IPS-18c (cell line): Measurements from ENCODE around the gene OR10C1.

Experiments used
- H3K4me3 ChIP-seq: 2 replicates; pipeline ENCODE4 v1.7.0; 2013; ENCODE audit warnings: low read depth, mild to moderate bottlenecking, low read length, moderate library complexity; ENCODE audit not compliant: insufficient read depth
- H3K9me3 ChIP-seq: one replicate; pipeline ENCODE4 v1.6.1; 2013; ENCODE audit warnings: mild to moderate bottlenecking, low read length, moderate library complexity; ENCODE audit not compliant: control insufficient read depth, insufficient read depth

The OR10C1 gene

DNA sequence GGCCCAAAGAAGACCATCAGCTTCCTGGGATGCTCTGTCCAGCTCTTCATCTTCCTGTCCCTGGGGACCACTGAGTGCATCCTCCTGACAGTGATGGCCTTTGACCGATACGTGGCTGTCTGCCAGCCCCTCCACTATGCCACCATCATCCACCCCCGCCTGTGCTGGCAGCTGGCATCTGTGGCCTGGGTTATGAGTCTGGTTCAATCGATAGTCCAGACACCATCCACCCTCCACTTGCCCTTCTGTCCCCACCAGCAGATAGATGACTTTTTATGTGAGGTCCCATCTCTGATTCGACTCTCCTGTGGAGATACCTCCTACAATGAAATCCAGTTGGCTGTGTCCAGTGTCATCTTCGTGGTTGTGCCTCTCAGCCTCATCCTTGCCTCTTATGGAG lies 22.9 kb downstream of the OR10C1 start:
- no peaks in the 10 kb centered on the region for H3K9me3 ChIP-seq
- no peak overlapping the region for H3K4me3 ChIP-seq

- Histone ChIP-seq H3K4me3 (no peak overlapping the region), H3K9me3 (no peaks in the 10 kb centered on the region)
These were observed 26.2 kb downstream of the OR10C1 start for GRCh38 chr6:29465279-29465678.

GRCh38 chr6:29465801-29466200 lies 26.7 kb downstream of the OR10C1 start:
- no peak overlapping the region for H3K4me3 ChIP-seq
- H3K9me3 ChIP-seq = no peaks in the 10 kb centered on the region

DNA sequence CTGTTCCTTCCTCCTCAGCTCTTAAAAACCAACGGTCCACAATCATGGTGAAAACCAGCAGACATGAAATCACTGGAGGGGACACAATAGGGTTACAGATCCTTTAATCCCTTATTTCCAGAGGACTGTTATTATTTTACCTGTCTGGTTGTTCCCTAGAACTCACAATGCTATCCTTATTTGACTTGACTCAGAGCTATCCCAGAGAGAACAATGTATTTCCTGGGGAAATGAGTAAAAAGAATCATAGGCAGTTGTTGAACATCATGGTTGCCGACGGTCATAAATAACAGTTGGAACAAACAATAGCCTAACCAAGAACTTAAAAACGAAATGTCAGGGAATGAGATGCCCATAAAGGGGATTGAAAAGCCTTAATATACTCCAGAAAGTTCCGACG lies 27.1 kb downstream of the OR10C1 start:
- no peaks in the 10 kb centered on the region for H3K9me3 ChIP-seq
- no peak overlapping the region for H3K4me3 ChIP-seq

DNA sequence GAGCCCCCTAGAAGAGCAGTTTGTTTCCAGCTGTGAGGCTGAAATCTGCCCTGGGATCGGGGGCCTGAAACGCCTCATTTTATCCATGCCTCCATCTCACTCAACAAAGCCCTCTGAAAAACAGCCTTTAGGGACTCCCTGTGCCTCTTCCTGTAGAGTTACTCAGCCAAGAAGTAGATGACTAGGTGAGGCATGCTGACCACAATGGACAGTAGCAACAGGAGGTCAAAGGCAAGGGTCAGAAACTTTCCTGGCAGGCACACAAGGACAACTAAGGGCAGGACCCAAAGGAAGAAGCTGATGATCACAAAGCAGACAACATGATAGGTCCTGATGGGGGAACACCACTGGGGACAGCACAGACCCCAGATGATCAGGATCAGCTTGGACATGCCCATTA lies 35.9 kb downstream of the OR10C1 start:
- Histone ChIP-seq H3K9me3 (no peaks in the 10 kb centered on the region), H3K4me3 (no peak overlapping the region)

DNA sequence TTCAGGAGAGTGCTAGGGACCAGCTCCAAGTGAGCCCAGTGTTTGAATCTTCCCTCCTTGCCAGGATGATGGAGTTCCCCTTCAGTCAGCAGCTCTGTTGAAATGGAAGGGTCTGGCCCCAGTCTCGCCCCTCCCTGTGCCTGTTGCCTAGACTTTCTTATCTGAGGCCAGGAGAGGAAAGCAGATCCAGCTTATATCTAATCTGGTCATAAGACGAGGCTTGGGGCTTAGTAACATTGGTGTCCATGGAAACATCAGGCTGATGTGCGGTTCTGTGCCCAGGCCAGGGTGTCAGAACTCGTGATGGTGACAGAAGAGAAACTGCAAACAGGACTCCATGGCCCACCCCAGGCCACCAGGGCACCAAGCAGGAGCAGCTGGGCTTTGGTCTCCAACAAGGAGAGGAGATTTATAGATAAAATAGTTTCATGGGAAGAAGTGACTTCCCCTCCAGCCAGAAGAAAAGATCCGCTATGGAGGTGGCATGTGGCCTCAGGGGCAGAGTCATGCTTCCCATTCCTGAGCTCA lies 38.9 kb downstream of the OR10C1 start:
- Histone ChIP-seq H3K9me3 (no peaks in the 10 kb centered on the region), H3K4me3 (no peak overlapping the region)

DNA sequence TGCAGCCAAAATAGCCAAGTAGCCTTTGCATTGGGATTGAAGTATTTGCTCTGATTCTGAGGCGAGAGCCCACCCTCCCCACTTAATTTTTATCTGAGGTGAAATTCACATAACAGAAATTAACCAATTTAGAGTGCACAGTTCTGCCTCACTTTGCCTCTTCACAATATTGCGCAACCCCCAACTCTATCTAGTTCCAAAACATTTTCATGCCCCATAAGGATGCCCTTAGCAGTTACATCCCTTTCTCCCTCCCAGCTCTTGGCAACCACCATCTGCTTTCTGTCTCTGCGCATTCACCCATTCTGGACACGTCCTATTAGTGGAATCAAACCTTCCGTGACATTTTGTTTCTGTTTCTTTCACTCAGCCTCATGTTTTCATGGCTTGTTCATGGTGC lies 39.6 kb downstream of the OR10C1 start:
- Histone ChIP-seq H3K4me3 (no peak overlapping the region), H3K9me3 (no peaks in the 10 kb centered on the region)

DNA sequence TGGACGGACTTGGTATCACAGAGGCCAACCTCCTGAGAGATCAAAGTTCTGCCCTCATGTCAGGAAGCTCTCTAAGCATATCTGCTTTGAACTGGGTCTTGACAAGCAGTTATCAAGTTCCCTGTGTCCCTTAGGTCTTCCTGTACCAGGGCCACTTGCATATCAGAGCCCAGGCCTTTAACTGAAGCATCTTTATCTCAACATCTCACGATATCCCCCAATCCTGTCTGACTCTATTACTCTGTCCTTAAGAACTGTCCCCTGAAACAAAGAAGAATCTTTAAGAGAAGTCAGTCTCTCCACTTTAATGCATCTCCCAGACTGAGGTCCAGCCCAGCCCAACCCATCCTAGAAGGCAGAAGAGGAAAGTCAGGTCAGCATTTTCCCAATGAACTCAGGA lies 40.5 kb downstream of the OR10C1 start:
- H3K9me3 ChIP-seq = no peaks in the 10 kb centered on the region
- no peak overlapping the region for H3K4me3 ChIP-seq

DNA sequence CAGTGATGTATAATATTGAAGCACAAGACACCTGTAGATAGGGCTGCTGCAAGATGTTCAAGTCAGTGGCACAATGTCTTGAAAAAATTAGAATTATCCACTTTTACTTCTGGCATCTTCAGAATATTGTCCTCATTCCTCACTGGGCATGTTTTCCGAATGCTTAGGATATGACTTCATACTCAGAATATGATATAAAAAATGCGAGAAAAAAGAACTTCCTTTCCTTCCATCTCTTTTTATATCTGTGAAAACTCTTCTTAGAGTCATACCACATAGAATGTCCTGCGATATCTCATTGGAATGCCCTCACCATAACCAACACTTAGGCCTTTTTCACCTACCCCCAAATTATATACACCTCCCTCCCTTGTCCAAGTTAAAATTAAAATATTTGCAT lies 44.1 kb downstream of the OR10C1 start:
- no peaks in the 10 kb centered on the region for H3K9me3 ChIP-seq
- no peak overlapping the region for H3K4me3 ChIP-seq

GRCh38 chr6:29483735-29484134 lies 44.6 kb downstream of the OR10C1 start:
- H3K9me3 ChIP-seq = no peaks in the 10 kb centered on the region
- H3K4me3 ChIP-seq = no peak overlapping the region

- Histone ChIP-seq H3K4me3 (no peak overlapping the region), H3K9me3 (no peaks in the 10 kb centered on the region)
These were observed 47.5 kb downstream of the OR10C1 start for GRCh38 chr6:29486577-29486976.

DNA sequence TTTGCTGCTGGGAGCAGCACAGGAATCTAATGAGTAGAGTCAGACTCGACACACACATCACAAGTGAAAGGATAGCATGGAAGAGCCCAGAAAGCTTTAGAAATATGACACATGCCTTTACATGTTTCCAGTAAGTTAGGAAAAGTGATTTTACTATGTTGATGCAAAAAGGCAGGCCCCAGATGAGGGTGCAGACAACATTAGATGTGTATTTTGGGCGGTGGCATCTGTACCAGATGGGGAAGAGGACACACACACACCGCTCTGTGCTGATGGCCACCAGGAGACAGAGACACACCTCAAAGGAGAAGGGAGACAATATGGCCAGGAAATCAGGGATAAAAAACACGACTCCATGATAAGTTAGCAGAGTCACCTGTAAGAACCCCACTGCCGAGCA lies 48.0 kb downstream of the OR10C1 start:
- H3K9me3 ChIP-seq = no peaks in the 10 kb centered on the region
- no peak overlapping the region for H3K4me3 ChIP-seq

- no peaks in the 10 kb centered on the region for H3K9me3 ChIP-seq
- H3K4me3 ChIP-seq = no peak within 1 kb of the TSS
These were observed 48.6 kb downstream of the OR10C1 start, which contains the start of gene MAS1L for GRCh38 chr6:29487660-29488059. Gene MAS1L, minus strand, starts transcription at chr6:29487956. Its CDS starts 54 bp downstream, at chr6:29487902.

DNA sequence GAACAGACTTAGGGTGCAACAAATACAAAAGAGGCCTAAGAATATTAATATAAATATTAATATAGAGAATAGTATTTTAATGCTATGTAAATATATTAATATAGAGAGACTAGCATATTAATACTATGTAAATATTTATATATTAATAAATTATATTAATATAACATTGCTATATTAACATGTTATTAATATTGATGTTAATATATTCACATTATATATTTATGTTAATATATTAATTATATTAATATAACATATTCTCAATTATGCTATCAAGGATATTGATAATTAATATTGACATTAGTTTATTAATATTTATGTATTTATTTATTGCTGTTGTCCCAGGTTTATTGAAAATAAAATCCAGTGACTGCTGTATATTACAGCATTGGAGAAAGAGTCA lies 49.8 kb downstream of the OR10C1 start:
- H3K4me3 ChIP-seq = no peak overlapping the region
- no peaks in the 10 kb centered on the region for H3K9me3 ChIP-seq

GRCh38 chr6:29489286-29489685 lies 50.2 kb downstream of the OR10C1 start:
- H3K9me3 ChIP-seq = no peaks in the 10 kb centered on the region
- H3K4me3 ChIP-seq = no peak overlapping the region

- Histone ChIP-seq H3K4me3 (no peak overlapping the region), H3K9me3 (no peaks in the 10 kb centered on the region)
These were observed 50.9 kb downstream of the OR10C1 start for GRCh38 chr6:29490055-29490454.

DNA sequence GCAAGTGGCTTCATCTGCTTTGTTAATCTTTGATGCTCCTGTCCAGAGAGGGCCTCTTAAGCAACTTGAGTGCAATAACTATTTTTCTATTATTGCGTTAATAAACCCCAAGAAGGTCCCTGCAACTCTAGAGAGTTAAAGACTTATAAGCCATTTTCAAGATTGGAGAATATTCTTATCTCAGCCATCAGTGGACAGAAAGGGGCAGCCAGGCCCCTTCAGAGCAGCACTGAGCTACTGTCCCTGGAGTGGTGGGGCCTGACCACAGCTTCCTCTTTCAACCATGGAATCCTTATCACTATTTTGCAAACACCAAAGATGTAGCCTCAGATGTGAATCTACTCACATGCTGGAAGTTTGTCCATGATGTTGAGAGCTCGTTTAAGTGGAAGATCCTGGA lies 51.4 kb downstream of the OR10C1 start:
- H3K4me3 ChIP-seq = no peak overlapping the region
- no peaks in the 10 kb centered on the region for H3K9me3 ChIP-seq
